ENCODE data around the gene DMRTA2. TPM values are rescaled to one million over a fixed set of nuclear protein-coding genes. Genes with fewer than 3 reads are reported as not detected.
A peak's percentile ranks its signal among the peaks of the same experiment; 100 is the strongest.

The DMRTA2 gene
- total RNA-seq, 2 donors from 2014 or later: 1.2 to 2.4 TPM

DNA sequence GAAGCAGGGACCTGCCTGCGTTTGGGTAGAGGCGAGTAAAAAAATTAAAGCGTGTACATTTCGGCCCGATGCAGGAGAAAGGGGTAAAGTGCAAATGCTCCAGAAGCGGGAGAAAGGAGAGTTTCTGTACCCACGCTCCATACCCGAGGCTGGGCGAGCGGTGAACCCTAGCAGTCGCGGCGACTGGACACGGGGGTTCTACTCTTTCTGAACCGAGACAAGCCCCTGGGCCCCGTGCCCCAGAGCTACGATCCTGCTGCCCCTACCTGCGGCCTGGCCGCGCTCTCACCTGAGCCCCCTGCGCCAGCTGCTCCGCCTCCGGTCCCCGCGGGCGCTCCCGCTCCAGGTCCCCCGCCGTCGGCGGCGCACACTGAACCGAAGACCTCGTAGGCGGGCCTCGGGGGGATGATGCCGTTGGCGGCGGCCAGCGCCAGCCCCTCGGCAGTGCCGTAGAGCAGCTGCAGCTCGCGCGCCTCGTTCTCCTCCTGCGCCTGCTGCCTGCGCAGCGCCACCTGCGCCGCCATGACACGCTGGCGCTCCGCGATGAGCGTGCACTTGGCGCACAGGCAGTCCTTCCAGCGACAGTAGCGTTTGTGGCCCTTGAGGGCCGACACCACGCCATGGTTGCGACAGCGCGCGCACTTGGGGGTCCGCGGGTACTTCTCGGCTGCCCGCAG, 2.4 kb downstream of the DMRTA2 start:
- Histone ChIP-seq H3K27ac (ENCODE audit: low read depth, low read length) (no peak overlapping the region), H3K4me1 (ENCODE audit: control insufficient read depth, insufficient read depth, low read length) (peaks cover 7% of the 10 kb centered on the region), H3K4me3 (ENCODE audit: low read length) (peak overlapping the region; percentile 35), H3K36me3 (ENCODE audit: control insufficient read depth, insufficient read depth, low read length) (no peaks in the 10 kb centered on the region), H3K9me3 (ENCODE audit: control insufficient read depth, low read length) (no peaks in the 10 kb centered on the region), H3K27me3 (ENCODE audit: control insufficient read depth, insufficient read depth, low read length, poor library complexity, severe bottlenecking) (peaks cover 100% of the 10 kb centered on the region), H3K9ac (ENCODE audit: extremely low read depth, low read length, poor library complexity, severe bottlenecking) (no peak overlapping the region)
- Mint-ChIP-seq H3K9me3 (peaks cover 2% of the 10 kb centered on the region), H3K4me3 (peak overlapping the region; percentile 66), H3K27ac (no peak overlapping the region), H3K4me1 (peaks cover 36% of the 10 kb centered on the region), H3K36me3 (ENCODE audit: low read depth) (no peaks in the 10 kb centered on the region), H3K27me3 (ENCODE audit: insufficient read depth) (peaks cover 95% of the 10 kb centered on the region)
- TF ChIP-seq, protein P1, sequence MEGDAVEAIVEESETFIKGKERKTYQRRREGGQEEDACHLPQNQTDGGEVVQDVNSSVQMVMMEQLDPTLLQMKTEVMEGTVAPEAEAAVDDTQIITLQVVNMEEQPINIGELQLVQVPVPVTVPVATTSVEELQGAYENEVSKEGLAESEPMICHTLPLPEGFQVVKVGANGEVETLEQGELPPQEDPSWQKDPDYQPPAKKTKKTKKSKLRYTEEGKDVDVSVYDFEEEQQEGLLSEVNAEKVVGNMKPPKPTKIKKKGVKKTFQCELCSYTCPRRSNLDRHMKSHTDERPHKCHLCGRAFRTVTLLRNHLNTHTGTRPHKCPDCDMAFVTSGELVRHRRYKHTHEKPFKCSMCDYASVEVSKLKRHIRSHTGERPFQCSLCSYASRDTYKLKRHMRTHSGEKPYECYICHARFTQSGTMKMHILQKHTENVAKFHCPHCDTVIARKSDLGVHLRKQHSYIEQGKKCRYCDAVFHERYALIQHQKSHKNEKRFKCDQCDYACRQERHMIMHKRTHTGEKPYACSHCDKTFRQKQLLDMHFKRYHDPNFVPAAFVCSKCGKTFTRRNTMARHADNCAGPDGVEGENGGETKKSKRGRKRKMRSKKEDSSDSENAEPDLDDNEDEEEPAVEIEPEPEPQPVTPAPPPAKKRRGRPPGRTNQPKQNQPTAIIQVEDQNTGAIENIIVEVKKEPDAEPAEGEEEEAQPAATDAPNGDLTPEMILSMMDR (conservative IDR thresholded peaks at IDR 0.05): peak; percentile 31
- WGBS, 2 experiments (ENCODE audit: insufficient coverage in 1 of 2, insufficient read length in 1 of 2): 0 to 2% methylated on average over 8 to 69 of the region's 69 CpGs
- peak; percentile 87 for DNase-seq

DNA sequence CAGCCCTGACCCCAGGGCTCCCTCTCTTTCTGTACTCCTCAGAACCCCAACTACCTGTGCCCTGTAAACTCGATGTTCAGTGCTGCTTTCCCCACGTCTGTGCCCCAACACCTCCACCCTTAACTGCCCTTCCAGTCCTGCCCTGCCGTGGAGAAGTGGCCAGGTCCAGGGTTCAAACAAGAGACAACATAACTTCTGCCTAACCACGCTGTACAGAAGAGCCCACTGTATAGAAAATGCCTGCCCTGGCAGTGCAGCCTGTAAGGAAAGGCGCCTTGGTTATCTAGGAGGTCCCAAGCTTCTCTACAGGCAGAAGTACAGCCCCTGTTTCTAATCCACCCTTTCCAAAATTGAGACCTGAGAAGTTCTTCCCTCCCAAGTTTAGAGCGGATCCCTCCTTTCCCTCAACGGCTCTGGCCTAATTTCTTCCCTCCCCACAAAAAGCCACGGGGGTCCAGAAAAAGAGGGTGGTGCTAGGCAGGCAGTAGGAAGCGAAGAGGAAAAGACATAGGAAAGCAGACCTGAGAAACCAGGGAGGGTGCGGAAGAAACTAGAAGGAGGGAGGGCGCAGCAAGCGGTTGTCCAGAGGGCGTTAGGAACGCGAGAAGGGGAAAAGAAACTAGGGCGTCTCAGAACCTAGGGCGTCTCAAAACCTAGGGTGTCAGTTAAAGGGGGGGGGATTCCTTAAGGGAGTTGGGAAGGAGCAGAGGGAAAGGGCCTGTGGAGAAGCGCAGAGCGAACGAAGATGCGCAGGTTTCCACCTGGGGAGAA, 3.2 kb downstream of the DMRTA2 start:
- Mint-ChIP-seq H3K36me3 (ENCODE audit: low read depth) (no peaks in the 10 kb centered on the region), H3K4me1 (peaks cover 33% of the 10 kb centered on the region), H3K9me3 (peaks cover 2% of the 10 kb centered on the region), H3K4me3 (peak overlapping the region; percentile 66), H3K27me3 (ENCODE audit: insufficient read depth) (peaks cover 95% of the 10 kb centered on the region), H3K27ac (no peak overlapping the region)
- no peak overlapping the region for H3K9ac ChIP-seq (ENCODE audit: extremely low read depth, low read length, poor library complexity, severe bottlenecking)
- H3K36me3 ChIP-seq (ENCODE audit: control insufficient read depth, insufficient read depth, low read length): no peaks in the 10 kb centered on the region
- 8 to 9% methylated on average over 17 to 21 of the region's 21 CpGs for WGBS, 2 experiments (ENCODE audit: insufficient coverage in 1 of 2, insufficient read length in 1 of 2)
- DNase-seq: peak; percentile 57
- H3K27ac ChIP-seq (ENCODE audit: low read depth, low read length): no peak overlapping the region
- H3K9me3 ChIP-seq (ENCODE audit: control insufficient read depth, low read length): no peaks in the 10 kb centered on the region
- peaks cover 7% of the 10 kb centered on the region for H3K4me1 ChIP-seq (ENCODE audit: control insufficient read depth, insufficient read depth, low read length)
- H3K4me3 ChIP-seq (ENCODE audit: low read length): no peak overlapping the region
- H3K27me3 ChIP-seq (ENCODE audit: control insufficient read depth, insufficient read depth, low read length, poor library complexity, severe bottlenecking): peaks cover 100% of the 10 kb centered on the region
- TF ChIP-seq, protein P1 (conservative IDR thresholded peaks at IDR 0.05): no peak

DNA sequence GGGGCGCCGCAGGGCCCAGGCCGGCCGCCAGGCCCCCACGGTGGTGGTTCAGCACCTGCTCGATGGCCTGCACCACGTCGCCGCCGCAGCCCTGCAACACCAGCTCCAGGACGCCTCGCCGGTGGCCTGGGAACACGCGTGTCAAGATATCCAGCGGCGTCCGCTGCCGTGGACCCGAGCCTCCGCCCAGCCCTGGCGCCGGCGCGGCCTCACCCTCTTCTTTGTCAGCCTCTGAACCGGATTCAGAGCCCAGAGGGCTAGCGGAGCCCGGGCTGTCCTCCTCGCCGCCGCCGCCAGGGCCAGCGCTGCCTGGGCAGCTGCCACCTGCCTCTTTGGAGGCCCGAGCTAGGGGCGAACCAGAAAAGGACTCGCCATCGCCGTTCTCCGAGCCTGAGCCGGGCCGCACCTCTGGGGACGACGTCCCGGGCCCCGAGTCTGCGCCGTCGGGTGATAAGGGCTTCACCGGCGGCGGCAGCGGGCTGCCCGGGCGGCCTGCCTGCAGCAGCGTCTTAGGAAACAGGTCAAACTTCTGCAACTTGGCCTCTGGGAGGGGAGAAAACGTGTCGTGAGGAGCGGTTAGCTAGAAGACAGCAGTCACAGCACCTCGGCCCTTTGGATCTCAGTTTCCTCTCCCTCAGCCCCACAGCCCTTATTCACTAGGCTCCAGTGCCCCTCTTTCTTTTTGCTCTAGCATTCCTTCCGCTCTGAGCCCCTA, 3.9 kb downstream of the DMRTA2 start:
- peaks cover 28% of the 10 kb centered on the region for H3K4me1 Mint-ChIP-seq
- no peaks in the 10 kb centered on the region for H3K36me3 ChIP-seq (ENCODE audit: control insufficient read depth, insufficient read depth, low read length)
- H3K9ac ChIP-seq (ENCODE audit: extremely low read depth, low read length, poor library complexity, severe bottlenecking): no peak overlapping the region
- H3K36me3 Mint-ChIP-seq (ENCODE audit: low read depth): no peaks in the 10 kb centered on the region
- H3K27ac ChIP-seq (ENCODE audit: low read depth, low read length): no peak overlapping the region
- TF ChIP-seq, protein P1 (conservative IDR thresholded peaks at IDR 0.05): peak; percentile 73
- H3K4me3 ChIP-seq (ENCODE audit: low read length): no peak overlapping the region
- H3K4me1 ChIP-seq (ENCODE audit: control insufficient read depth, insufficient read depth, low read length): peaks cover 4% of the 10 kb centered on the region
- peak overlapping the region; percentile 66 for H3K4me3 Mint-ChIP-seq
- WGBS, 2 experiments (ENCODE audit: insufficient coverage in 1 of 2, insufficient read length in 1 of 2): 5 to 8% methylated on average over 12 to 60 of the region's 60 CpGs
- peaks cover 95% of the 10 kb centered on the region for H3K27me3 Mint-ChIP-seq (ENCODE audit: insufficient read depth)
- no peak overlapping the region for H3K27ac Mint-ChIP-seq
- no peaks in the 10 kb centered on the region for H3K9me3 ChIP-seq (ENCODE audit: control insufficient read depth, low read length)
- DNase-seq: peak; percentile 89
- H3K9me3 Mint-ChIP-seq: no peaks in the 10 kb centered on the region
- peaks cover 100% of the 10 kb centered on the region for H3K27me3 ChIP-seq (ENCODE audit: control insufficient read depth, insufficient read depth, low read length, poor library complexity, severe bottlenecking)

Data from endodermal cell (in vitro differentiated cells).